ENCODE data around the gene DNAJC17. TPM values are rescaled to one million over a fixed set of nuclear protein-coding genes. Genes with fewer than 3 reads are reported as not detected.

Gene DNAJC17
- total and polyA plus RNA-seq, 4 donors, result 12.8 to 47.4 (median 31.0) TPM

GRCh38 chr15:40785164-40785563 is 22.1 kb downstream of the DNAJC17 start:
- no peaks in the 10 kb centered on the region for H3K9me3 ChIP-seq (ENCODE audit: control insufficient read depth, insufficient read depth, low read length)
- H3K27me3 ChIP-seq (ENCODE audit: control insufficient read depth, insufficient read depth, low read length), result no peaks in the 10 kb centered on the region
- H3K36me3 ChIP-seq (ENCODE audit: control insufficient read depth, insufficient read depth, low read length), result peaks cover 2% of the 10 kb centered on the region
- H3K4me3 ChIP-seq (ENCODE audit: low read depth, low read length), result no peak overlapping the region
- WGBS (ENCODE audit: insufficient coverage), result 100% methylated on average over 1 of the region's 3 CpGs
- no peak overlapping the region for H3K27ac ChIP-seq (ENCODE audit: low read depth, low read length)
- H3K4me1 ChIP-seq (ENCODE audit: control insufficient read depth, insufficient read depth, low read length), result peaks cover 6% of the 10 kb centered on the region
- DNase-seq (ENCODE audit: low read depth in 4 of 6, low spot score in 6 of 6), result no peak

- WGBS (ENCODE audit: insufficient coverage), result 65% methylated on average over 4 of the region's 8 CpGs
- H3K27ac ChIP-seq (ENCODE audit: low read depth, low read length), result no peak overlapping the region
- H3K4me1 ChIP-seq (ENCODE audit: control insufficient read depth, insufficient read depth, low read length), result peaks cover 3% of the 10 kb centered on the region
- no peaks in the 10 kb centered on the region for H3K9me3 ChIP-seq (ENCODE audit: control insufficient read depth, insufficient read depth, low read length)
- H3K4me3 ChIP-seq (ENCODE audit: low read depth, low read length), result no peak overlapping the region
- H3K36me3 ChIP-seq (ENCODE audit: control insufficient read depth, insufficient read depth, low read length), result peaks cover 22% of the 10 kb centered on the region
- peak in 1 of 6 donors; percentile 42 for DNase-seq (ENCODE audit: low read depth in 4 of 6, low spot score in 6 of 6)
- H3K27me3 ChIP-seq (ENCODE audit: control insufficient read depth, insufficient read depth, low read length), result no peaks in the 10 kb centered on the region
These were observed 24.6 kb downstream of the DNAJC17 start for GRCh38 chr15:40782609-40783227.

DNA sequence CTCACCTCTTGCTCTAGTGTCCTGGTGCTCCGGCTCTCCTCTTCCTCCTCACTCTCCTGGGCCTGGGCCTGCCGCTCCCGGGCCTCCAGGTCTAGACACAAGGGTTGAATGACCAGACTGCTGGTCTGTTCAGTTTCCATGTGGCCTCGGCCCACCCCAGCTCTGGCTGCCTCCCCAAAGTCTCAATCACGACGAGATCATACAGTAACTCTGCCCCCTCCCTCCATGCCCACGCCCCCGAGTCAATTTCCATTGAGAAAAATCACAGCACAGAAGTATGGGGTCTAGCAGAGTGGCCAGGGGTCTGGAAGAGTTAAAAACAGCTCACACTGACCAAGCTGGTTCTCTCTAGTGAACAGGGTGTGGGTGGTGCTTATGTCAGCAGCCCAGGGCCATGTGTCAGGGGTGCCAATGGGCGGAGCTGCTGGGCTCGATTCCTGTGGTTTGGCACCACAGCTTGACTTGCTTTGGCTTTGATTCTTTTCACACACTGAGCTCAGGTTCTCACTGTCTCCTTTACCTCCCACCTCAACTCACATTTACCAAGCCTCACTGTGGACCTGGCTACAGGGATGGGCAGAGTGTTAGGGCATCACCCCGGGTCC is 30.6 kb downstream of the DNAJC17 start:
- H3K27me3 ChIP-seq (ENCODE audit: control insufficient read depth, insufficient read depth, low read length), result no peaks in the 10 kb centered on the region
- no peak for DNase-seq (ENCODE audit: low read depth in 4 of 6, low spot score in 6 of 6)
- peaks cover 83% of the 10 kb centered on the region for H3K36me3 ChIP-seq (ENCODE audit: control insufficient read depth, insufficient read depth, low read length)
- H3K4me3 ChIP-seq (ENCODE audit: low read depth, low read length), result no peak overlapping the region
- peaks cover 4% of the 10 kb centered on the region for H3K4me1 ChIP-seq (ENCODE audit: control insufficient read depth, insufficient read depth, low read length)
- WGBS (ENCODE audit: insufficient coverage), result 88% methylated on average over 7 of the region's 11 CpGs
- no peaks in the 10 kb centered on the region for H3K9me3 ChIP-seq (ENCODE audit: control insufficient read depth, insufficient read depth, low read length)
- H3K27ac ChIP-seq (ENCODE audit: low read depth, low read length), result no peak overlapping the region

- Histone ChIP-seq H3K27me3 (ENCODE audit: control insufficient read depth, insufficient read depth, low read length) (no peaks in the 10 kb centered on the region), H3K4me1 (ENCODE audit: control insufficient read depth, insufficient read depth, low read length) (peaks cover 6% of the 10 kb centered on the region), H3K4me3 (ENCODE audit: low read depth, low read length) (no peak overlapping the region), H3K9me3 (ENCODE audit: control insufficient read depth, insufficient read depth, low read length) (no peaks in the 10 kb centered on the region), H3K27ac (ENCODE audit: low read depth, low read length) (no peak overlapping the region), H3K36me3 (ENCODE audit: control insufficient read depth, insufficient read depth, low read length) (peaks cover 89% of the 10 kb centered on the region)
- 93% methylated on average over 13 of the region's 14 CpGs for WGBS (ENCODE audit: insufficient coverage)
- no peak for DNase-seq (ENCODE audit: low read depth in 4 of 6, low spot score in 6 of 6)
These were observed 31.3 kb downstream of the DNAJC17 start for GRCh38 chr15:40775740-40776536.

- 92% methylated on average over 10 of the region's 10 CpGs for WGBS (ENCODE audit: insufficient coverage)
- peaks cover 12% of the 10 kb centered on the region for H3K4me1 ChIP-seq (ENCODE audit: control insufficient read depth, insufficient read depth, low read length)
- no peak for DNase-seq (ENCODE audit: low read depth in 4 of 6, low spot score in 6 of 6)
- peaks cover 97% of the 10 kb centered on the region for H3K36me3 ChIP-seq (ENCODE audit: control insufficient read depth, insufficient read depth, low read length)
- no peaks in the 10 kb centered on the region for H3K9me3 ChIP-seq (ENCODE audit: control insufficient read depth, insufficient read depth, low read length)
- no peak overlapping the region for H3K4me3 ChIP-seq (ENCODE audit: low read depth, low read length)
- H3K27me3 ChIP-seq (ENCODE audit: control insufficient read depth, insufficient read depth, low read length), result no peaks in the 10 kb centered on the region
- no peak overlapping the region for H3K27ac ChIP-seq (ENCODE audit: low read depth, low read length)
These were observed 32.3 kb downstream of the DNAJC17 start for GRCh38 chr15:40775007-40775406.

DNA sequence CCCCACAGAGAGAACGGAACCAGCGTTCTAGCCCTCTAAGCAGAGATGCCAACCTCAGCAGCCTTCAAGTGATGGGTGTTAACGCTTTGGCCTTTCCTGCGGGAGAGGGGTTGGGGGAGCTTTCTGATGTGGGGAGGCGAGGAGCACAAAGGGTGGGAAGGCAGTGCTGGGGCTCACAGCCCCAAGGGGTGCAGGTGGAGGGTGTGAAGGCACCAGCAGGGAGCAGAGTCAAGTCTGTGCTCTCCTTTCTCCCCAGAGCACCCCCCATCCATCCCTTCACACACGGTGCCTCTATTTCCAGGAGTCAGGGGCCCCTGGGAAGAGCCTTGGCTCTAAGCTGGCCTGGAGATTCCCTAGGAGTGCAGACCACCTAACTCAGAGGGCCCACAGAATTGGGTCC is 33.4 kb downstream of the DNAJC17 start:
- Histone ChIP-seq H3K9me3 (ENCODE audit: control insufficient read depth, insufficient read depth, low read length) (no peaks in the 10 kb centered on the region), H3K27ac (ENCODE audit: low read depth, low read length) (no peak overlapping the region), H3K36me3 (ENCODE audit: control insufficient read depth, insufficient read depth, low read length) (peaks cover 97% of the 10 kb centered on the region), H3K27me3 (ENCODE audit: control insufficient read depth, insufficient read depth, low read length) (no peaks in the 10 kb centered on the region), H3K4me3 (ENCODE audit: low read depth, low read length) (no peak overlapping the region), H3K4me1 (ENCODE audit: control insufficient read depth, insufficient read depth, low read length) (peaks cover 24% of the 10 kb centered on the region)
- no peak for DNase-seq (ENCODE audit: low read depth in 4 of 6, low spot score in 6 of 6)
- WGBS (ENCODE audit: insufficient coverage), result 92% methylated on average over 1 of the region's 6 CpGs

- Histone ChIP-seq H3K9me3 (ENCODE audit: control insufficient read depth, insufficient read depth, low read length) (no peaks in the 10 kb centered on the region), H3K27ac (ENCODE audit: low read depth, low read length) (no peak overlapping the region), H3K4me1 (ENCODE audit: control insufficient read depth, insufficient read depth, low read length) (peaks cover 28% of the 10 kb centered on the region), H3K4me3 (ENCODE audit: low read depth, low read length) (no peak overlapping the region), H3K36me3 (ENCODE audit: control insufficient read depth, insufficient read depth, low read length) (peaks cover 97% of the 10 kb centered on the region), H3K27me3 (ENCODE audit: control insufficient read depth, insufficient read depth, low read length) (no peaks in the 10 kb centered on the region)
- no peak for DNase-seq (ENCODE audit: low read depth in 4 of 6, low spot score in 6 of 6)
- 87% methylated on average over 8 of the region's 8 CpGs for WGBS (ENCODE audit: insufficient coverage)
These were observed 33.8 kb downstream of the DNAJC17 start for GRCh38 chr15:40773496-40773895.

- DNase-seq (ENCODE audit: low read depth in 4 of 6, low spot score in 6 of 6), result peak in 1 of 6 donors; percentile 18
- Histone ChIP-seq H3K4me1 (ENCODE audit: control insufficient read depth, insufficient read depth, low read length) (peaks cover 29% of the 10 kb centered on the region), H3K9me3 (ENCODE audit: control insufficient read depth, insufficient read depth, low read length) (no peaks in the 10 kb centered on the region), H3K27me3 (ENCODE audit: control insufficient read depth, insufficient read depth, low read length) (no peaks in the 10 kb centered on the region), H3K27ac (ENCODE audit: low read depth, low read length) (no peak overlapping the region), H3K36me3 (ENCODE audit: control insufficient read depth, insufficient read depth, low read length) (peaks cover 98% of the 10 kb centered on the region), H3K4me3 (ENCODE audit: low read depth, low read length) (no peak overlapping the region)
- WGBS (ENCODE audit: insufficient coverage), result 75% methylated on average over 8 of the region's 13 CpGs
These were observed 35.3 kb downstream of the DNAJC17 start for GRCh38 chr15:40772014-40772413.

DNA sequence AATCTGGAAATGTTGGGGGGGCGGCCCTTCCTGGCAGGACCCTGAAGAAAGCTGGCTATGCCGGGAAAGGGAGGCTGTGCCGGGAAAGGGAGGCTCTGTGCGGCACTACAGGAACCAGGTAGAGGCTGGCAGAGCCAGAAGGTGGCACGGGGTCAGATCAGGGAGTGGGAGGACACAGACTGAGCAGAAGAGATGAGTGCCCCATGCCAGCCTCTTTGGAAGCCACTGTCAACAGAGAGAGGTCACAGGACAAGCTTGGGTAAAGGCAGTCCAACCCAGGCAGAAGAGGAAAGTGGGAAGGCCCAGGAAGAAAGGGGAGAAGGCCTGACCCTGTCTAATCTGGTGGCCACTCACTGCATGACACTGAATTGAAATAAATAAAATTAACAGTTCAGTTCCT is 36.0 kb downstream of the DNAJC17 start:
- no peak for DNase-seq (ENCODE audit: low read depth in 4 of 6, low spot score in 6 of 6)
- no peak overlapping the region for H3K27ac ChIP-seq (ENCODE audit: low read depth, low read length)
- peaks cover 36% of the 10 kb centered on the region for H3K4me1 ChIP-seq (ENCODE audit: control insufficient read depth, insufficient read depth, low read length)
- H3K9me3 ChIP-seq (ENCODE audit: control insufficient read depth, insufficient read depth, low read length), result no peaks in the 10 kb centered on the region
- peaks cover 98% of the 10 kb centered on the region for H3K36me3 ChIP-seq (ENCODE audit: control insufficient read depth, insufficient read depth, low read length)
- no peaks in the 10 kb centered on the region for H3K27me3 ChIP-seq (ENCODE audit: control insufficient read depth, insufficient read depth, low read length)
- no peak overlapping the region for H3K4me3 ChIP-seq (ENCODE audit: low read depth, low read length)
- 92% methylated on average over 5 of the region's 5 CpGs for WGBS (ENCODE audit: insufficient coverage)
